Gastroesophageal sphincter (tissue), 4 donors: ENCODE measurements around the gene ZNRF4. TPM values are rescaled to one million over a fixed set of nuclear protein-coding genes. Genes with fewer than 3 reads are reported as not detected.

Source experiments
- ATAC-seq: fragments of 150-250 bp; one replicate; pipeline ENCODE4 v1.9.1; 2016; ENCODE audit warnings: mild to moderate bottlenecking, moderate library complexity
- H3K27ac ChIP-seq, 4 donors: fragments of 200-600 bp; sonication (generic) in 3 of 4; 1 replicate in 3 of 4; 2 replicates in 1 of 4; pipeline ENCODE4 v1.5.1; 2016 to 2019
- H3K27me3 ChIP-seq: fragments of 200-600 bp; sonication (generic); one replicate; pipeline ENCODE4 v1.5.1; 2019
- H3K36me3 ChIP-seq, 2 donors: fragments of 200-600 bp; sonication (generic); one replicate each; pipeline ENCODE4 v1.5.1; 2019; ENCODE audit warnings: control low read depth in 1 of 2
- H3K4me1 ChIP-seq, 3 donors: fragments of 200-600 bp; sonication (generic); 1 replicate in 2 of 3; 2 replicates in 1 of 3; pipeline ENCODE4 v1.5.1; 2016 to 2019; ENCODE audit warnings: control low read depth in 2 of 3
- H3K4me3 ChIP-seq, 2 donors: fragments of 200-600 bp; sonication (generic); one replicate each; pipeline ENCODE4 v1.5.1; 2019; ENCODE audit warnings: mild to moderate bottlenecking in 1 of 2, moderate library complexity in 1 of 2
- H3K9me3 ChIP-seq, 3 donors: fragments of 200-600 bp; sonication (generic); one replicate each; pipeline ENCODE4 v1.5.1; 2017 to 2019; ENCODE audit warnings: control low read depth in 2 of 3
- EP300 ChIP-seq: sonication (generic); formaldehyde crosslinking; IDR thresholded peaks from one replicate; pipeline ENCODE4 v1.6.1; 2017; ENCODE audit warnings: antibody characterized with exemption, mild to moderate bottlenecking
- POLR2A ChIP-seq, 2 donors: fragments of 450-650 bp; IDR thresholded peaks; one replicate each; pipeline ENCODE4 v1.6.1; 2017; ENCODE audit warnings: antibody characterized with exemption in 2 of 2, mild to moderate bottlenecking in 2 of 2, moderate library complexity in 1 of 2
- POLR2AphosphoS5 ChIP-seq: sonication (generic); formaldehyde crosslinking; IDR thresholded peaks from one replicate; pipeline ENCODE4 v1.6.1; 2017; ENCODE audit warnings: antibody characterized with exemption
- WGBS, 2 donors: methylation state at CpG; one replicate each; pipeline ENCODE4 v1.1.5; 2018; ENCODE audit warnings: low coverage in 1 of 2; 5-methylcytosine and 5-hydroxymethylcytosine counted together
- total RNA-seq, 4 donors: library from RNA; depleted of rRNA; stranded (reverse); fragments of >200 nt; gene quantifications; one replicate each; pipeline ENCODE4 v1.1.0, GENCODE V29; 2016
- TF ChIP-seq, protein P1 (sequence below), 4 experiments: fragments of 200-600 bp in 2 of 4; fragments of 450-650 bp in 2 of 4; sonication (generic) in 1 of 4; IDR thresholded peaks; one replicate each; pipeline ENCODE4 v1.5.1; 2017 to 2019; ENCODE audit warnings: antibody characterized with exemption in 4 of 4, mild to moderate bottlenecking in 2 of 4, moderate library complexity in 2 of 4

ZNRF4 gene
- total RNA-seq, 4 donors from 2014 or later, result not detected

- WGBS, 2 donors, result 50 to 82% methylated on average over 5 to 6 of the region's 6 CpGs
- no peak overlapping the region for H3K27ac ChIP-seq
- no peaks in the 10 kb centered on the region for H3K27me3 ChIP-seq
- TF ChIP-seq POLR2AphosphoS5, result no peak
- no peak for TF ChIP-seq POLR2A (IDR thresholded peaks at IDR 0.05)
- TF ChIP-seq, protein P1, sequence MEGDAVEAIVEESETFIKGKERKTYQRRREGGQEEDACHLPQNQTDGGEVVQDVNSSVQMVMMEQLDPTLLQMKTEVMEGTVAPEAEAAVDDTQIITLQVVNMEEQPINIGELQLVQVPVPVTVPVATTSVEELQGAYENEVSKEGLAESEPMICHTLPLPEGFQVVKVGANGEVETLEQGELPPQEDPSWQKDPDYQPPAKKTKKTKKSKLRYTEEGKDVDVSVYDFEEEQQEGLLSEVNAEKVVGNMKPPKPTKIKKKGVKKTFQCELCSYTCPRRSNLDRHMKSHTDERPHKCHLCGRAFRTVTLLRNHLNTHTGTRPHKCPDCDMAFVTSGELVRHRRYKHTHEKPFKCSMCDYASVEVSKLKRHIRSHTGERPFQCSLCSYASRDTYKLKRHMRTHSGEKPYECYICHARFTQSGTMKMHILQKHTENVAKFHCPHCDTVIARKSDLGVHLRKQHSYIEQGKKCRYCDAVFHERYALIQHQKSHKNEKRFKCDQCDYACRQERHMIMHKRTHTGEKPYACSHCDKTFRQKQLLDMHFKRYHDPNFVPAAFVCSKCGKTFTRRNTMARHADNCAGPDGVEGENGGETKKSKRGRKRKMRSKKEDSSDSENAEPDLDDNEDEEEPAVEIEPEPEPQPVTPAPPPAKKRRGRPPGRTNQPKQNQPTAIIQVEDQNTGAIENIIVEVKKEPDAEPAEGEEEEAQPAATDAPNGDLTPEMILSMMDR (IDR thresholded peaks at IDR 0.05), result no peak
- no peak for TF ChIP-seq EP300
- no peak overlapping the region for H3K4me3 ChIP-seq
- no peaks in the 10 kb centered on the region for H3K4me1 ChIP-seq
- no peaks in the 10 kb centered on the region for H3K9me3 ChIP-seq
- ATAC-seq, result no peak
- H3K36me3 ChIP-seq, result no peaks in the 10 kb centered on the region
Measured at GRCh38 chr19:5459360-5459759, 4.1 kb downstream of the ZNRF4 start.

DNA sequence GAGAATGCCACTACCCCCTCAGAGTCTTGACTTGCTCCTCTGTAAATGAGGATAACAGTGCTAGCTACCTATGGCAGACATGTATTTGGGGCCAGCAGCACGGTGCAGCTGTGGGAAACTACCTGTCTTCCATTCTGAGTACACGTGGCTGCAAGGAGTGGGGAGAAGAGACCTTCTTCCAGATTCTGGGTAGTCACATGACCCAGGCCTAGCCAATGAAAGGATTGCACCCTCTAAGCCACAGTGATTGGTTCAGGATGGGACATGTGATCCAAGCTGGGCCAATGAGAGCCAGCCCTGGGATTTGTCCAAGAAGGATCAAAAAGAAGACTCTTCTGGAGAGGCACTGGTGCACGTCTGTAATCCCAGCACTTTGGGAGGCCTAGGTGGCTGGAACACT, 5.5 kb downstream of the ZNRF4 start:
- Histone ChIP-seq H3K27me3 (no peaks in the 10 kb centered on the region), H3K4me3 (no peak overlapping the region), H3K4me1 (no peaks in the 10 kb centered on the region), H3K36me3 (no peaks in the 10 kb centered on the region), H3K27ac (no peak overlapping the region), H3K9me3 (no peaks in the 10 kb centered on the region)
- WGBS, 2 donors, result 60% methylated on average over 1 of the region's 3 CpGs; no CpG with 5 or more reads in 1 of the 2 donors
- TF ChIP-seq, protein P1 (IDR thresholded peaks at IDR 0.05), result no peak
- TF ChIP-seq POLR2A (IDR thresholded peaks at IDR 0.05), result no peak
- no peak for TF ChIP-seq POLR2AphosphoS5
- TF ChIP-seq EP300, result no peak
- no peak for ATAC-seq

- Histone ChIP-seq H3K27me3 (no peaks in the 10 kb centered on the region), H3K4me3 (no peak overlapping the region), H3K4me1 (peaks cover 0 to 12% (median 5%) of the 10 kb centered on the region in 3 donors), H3K27ac (no peak overlapping the region), H3K9me3 (no peaks in the 10 kb centered on the region), H3K36me3 (no peaks in the 10 kb centered on the region)
- 83 to 86% methylated on average over 1 to 3 of the region's 3 CpGs for WGBS, 2 donors
- no peak for ATAC-seq
- TF ChIP-seq POLR2AphosphoS5 (no peak), EP300 (no peak), POLR2A (IDR thresholded peaks at IDR 0.05) (no peak)
- TF ChIP-seq, protein P1 (IDR thresholded peaks at IDR 0.05), result no peak
Measured at GRCh38 chr19:5463959-5464358, 8.7 kb downstream of the ZNRF4 start.

DNA sequence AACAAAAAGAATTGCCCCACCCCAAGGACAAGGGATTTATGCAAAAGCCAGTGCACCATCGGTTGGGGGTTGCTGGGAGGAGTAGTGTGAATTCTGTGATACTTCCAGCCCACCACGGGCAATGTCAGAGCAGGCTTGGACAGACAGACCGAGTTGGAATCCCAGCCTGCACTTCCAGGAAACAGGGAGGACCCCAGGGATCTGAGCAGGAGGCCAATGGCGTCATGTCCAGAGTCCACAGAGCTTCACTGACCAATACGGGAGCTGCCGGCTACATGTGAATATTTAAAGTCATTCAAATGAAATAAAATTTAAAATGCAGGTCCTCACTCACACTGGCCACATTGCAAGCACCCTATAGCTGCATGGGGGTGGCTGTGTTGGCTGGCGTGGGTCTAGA, 10.9 kb downstream of the ZNRF4 start:
- Histone ChIP-seq H3K9me3 (no peaks in the 10 kb centered on the region), H3K36me3 (no peaks in the 10 kb centered on the region), H3K27ac (no peak overlapping the region), H3K4me1 (peaks cover 0 to 12% (median 5%) of the 10 kb centered on the region in 3 donors), H3K4me3 (no peak overlapping the region), H3K27me3 (no peaks in the 10 kb centered on the region)
- no peak for ATAC-seq
- 63 to 75% methylated on average over 4 to 6 of the region's 7 CpGs for WGBS, 2 donors
- TF ChIP-seq EP300 (no peak), POLR2AphosphoS5 (no peak), POLR2A (IDR thresholded peaks at IDR 0.05) (no peak)
- TF ChIP-seq, protein P1 (IDR thresholded peaks at IDR 0.05), result no peak

DNA sequence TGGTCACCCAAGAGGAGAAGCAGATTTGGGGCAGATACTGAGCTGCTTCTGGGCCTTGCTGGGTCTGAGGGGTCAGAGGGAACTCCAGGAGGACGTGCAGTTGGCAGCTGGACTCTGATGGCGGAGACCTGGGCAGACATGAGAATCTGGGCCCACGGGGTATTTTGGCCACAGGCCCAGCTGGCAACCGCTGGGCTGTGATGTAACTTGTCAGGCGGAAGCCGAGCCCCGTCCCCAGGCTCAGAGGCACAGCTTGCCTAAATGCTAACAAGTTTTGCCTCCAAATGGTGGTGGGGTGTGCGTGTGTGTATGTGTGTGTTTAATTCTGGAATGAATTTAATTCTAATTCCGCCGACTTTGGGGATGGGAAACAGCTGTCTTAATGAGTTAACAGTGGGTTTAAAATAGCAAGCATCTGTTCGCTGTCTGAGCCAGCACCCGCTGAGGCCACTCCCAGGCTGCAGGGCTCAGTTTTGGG, 11.6 kb downstream of the ZNRF4 start:
- Histone ChIP-seq H3K4me3 (no peak overlapping the region), H3K27me3 (no peaks in the 10 kb centered on the region), H3K36me3 (no peaks in the 10 kb centered on the region), H3K27ac (no peak overlapping the region), H3K9me3 (no peaks in the 10 kb centered on the region), H3K4me1 (peaks cover 0 to 12% (median 5%) of the 10 kb centered on the region in 3 donors)
- TF ChIP-seq POLR2AphosphoS5, result no peak
- no peak for TF ChIP-seq EP300
- TF ChIP-seq, protein P1 (IDR thresholded peaks at IDR 0.05), result no peak
- TF ChIP-seq POLR2A (IDR thresholded peaks at IDR 0.05), result no peak
- ATAC-seq, result peak; percentile 22
- WGBS, 2 donors, result 6 to 12% methylated on average over 4 to 6 of the region's 12 CpGs
